Measurements from ENCODE around the gene RSBN1.

GRCh38 chr1:113744114-113744513, 68.2 kb downstream of the RSBN1 start:
- TF ChIP-seq, protein P1, sequence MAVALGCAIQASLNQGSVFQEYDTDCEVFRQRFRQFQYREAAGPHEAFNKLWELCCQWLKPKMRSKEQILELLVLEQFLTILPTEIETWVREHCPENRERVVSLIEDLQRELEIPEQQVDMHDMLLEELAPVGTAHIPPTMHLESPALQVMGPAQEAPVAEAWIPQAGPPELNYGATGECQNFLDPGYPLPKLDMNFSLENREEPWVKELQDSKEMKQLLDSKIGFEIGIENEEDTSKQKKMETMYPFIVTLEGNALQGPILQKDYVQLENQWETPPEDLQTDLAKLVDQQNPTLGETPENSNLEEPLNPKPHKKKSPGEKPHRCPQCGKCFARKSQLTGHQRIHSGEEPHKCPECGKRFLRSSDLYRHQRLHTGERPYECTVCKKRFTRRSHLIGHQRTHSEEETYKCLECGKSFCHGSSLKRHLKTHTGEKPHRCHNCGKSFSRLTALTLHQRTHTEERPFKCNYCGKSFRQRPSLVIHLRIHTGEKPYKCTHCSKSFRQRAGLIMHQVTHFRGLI (CRISPR knock-in tag; IDR thresholded peaks at IDR 0.05): no peak
- TF ChIP-seq ZNF232 (CRISPR knock-in tag; IDR thresholded peaks at IDR 0.05) (no peak), TBP (optimal IDR thresholded peaks at IDR 0.05; ENCODE audit: low read depth, low read length) (no peak), EZH2 (IDR thresholded peaks at IDR 0.05; ENCODE audit: borderline replicate concordance, low read depth, low read length) (no peak), SAP30 (IDR thresholded peaks at IDR 0.05; ENCODE audit: borderline replicate concordance, insufficient read depth, low read depth, low read length, poor library complexity, severe bottlenecking) (no peak), HDAC2 (IDR thresholded peaks at IDR 0.05) (no peak), ATF7 (IDR thresholded peaks at IDR 0.05) (no peak), E2F8 (IDR thresholded peaks at IDR 0.05; ENCODE audit: low read depth, partially characterized antibody) (no peak), DNMT1 (IDR thresholded peaks at IDR 0.05) (no peak), ARNT (IDR thresholded peaks at IDR 0.05) (no peak)
- TF ChIP-seq, protein P2, sequence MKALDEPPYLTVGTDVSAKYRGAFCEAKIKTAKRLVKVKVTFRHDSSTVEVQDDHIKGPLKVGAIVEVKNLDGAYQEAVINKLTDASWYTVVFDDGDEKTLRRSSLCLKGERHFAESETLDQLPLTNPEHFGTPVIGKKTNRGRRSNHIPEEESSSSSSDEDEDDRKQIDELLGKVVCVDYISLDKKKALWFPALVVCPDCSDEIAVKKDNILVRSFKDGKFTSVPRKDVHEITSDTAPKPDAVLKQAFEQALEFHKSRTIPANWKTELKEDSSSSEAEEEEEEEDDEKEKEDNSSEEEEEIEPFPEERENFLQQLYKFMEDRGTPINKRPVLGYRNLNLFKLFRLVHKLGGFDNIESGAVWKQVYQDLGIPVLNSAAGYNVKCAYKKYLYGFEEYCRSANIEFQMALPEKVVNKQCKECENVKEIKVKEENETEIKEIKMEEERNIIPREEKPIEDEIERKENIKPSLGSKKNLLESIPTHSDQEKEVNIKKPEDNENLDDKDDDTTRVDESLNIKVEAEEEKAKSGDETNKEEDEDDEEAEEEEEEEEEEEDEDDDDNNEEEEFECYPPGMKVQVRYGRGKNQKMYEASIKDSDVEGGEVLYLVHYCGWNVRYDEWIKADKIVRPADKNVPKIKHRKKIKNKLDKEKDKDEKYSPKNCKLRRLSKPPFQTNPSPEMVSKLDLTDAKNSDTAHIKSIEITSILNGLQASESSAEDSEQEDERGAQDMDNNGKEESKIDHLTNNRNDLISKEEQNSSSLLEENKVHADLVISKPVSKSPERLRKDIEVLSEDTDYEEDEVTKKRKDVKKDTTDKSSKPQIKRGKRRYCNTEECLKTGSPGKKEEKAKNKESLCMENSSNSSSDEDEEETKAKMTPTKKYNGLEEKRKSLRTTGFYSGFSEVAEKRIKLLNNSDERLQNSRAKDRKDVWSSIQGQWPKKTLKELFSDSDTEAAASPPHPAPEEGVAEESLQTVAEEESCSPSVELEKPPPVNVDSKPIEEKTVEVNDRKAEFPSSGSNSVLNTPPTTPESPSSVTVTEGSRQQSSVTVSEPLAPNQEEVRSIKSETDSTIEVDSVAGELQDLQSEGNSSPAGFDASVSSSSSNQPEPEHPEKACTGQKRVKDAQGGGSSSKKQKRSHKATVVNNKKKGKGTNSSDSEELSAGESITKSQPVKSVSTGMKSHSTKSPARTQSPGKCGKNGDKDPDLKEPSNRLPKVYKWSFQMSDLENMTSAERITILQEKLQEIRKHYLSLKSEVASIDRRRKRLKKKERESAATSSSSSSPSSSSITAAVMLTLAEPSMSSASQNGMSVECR (CRISPR knock-in tag; IDR thresholded peaks at IDR 0.05): no peak
- TF ChIP-seq, protein P3, sequence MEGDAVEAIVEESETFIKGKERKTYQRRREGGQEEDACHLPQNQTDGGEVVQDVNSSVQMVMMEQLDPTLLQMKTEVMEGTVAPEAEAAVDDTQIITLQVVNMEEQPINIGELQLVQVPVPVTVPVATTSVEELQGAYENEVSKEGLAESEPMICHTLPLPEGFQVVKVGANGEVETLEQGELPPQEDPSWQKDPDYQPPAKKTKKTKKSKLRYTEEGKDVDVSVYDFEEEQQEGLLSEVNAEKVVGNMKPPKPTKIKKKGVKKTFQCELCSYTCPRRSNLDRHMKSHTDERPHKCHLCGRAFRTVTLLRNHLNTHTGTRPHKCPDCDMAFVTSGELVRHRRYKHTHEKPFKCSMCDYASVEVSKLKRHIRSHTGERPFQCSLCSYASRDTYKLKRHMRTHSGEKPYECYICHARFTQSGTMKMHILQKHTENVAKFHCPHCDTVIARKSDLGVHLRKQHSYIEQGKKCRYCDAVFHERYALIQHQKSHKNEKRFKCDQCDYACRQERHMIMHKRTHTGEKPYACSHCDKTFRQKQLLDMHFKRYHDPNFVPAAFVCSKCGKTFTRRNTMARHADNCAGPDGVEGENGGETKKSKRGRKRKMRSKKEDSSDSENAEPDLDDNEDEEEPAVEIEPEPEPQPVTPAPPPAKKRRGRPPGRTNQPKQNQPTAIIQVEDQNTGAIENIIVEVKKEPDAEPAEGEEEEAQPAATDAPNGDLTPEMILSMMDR (IDR thresholded peaks at IDR 0.05 in 2 of 3, conservative IDR thresholded peaks at IDR 0.05 in 1 of 3; ENCODE audit: insufficient read depth in 2 of 3, low read depth in 1 of 3, low read length in 3 of 3): no peak
- TF ChIP-seq, protein P4, sequence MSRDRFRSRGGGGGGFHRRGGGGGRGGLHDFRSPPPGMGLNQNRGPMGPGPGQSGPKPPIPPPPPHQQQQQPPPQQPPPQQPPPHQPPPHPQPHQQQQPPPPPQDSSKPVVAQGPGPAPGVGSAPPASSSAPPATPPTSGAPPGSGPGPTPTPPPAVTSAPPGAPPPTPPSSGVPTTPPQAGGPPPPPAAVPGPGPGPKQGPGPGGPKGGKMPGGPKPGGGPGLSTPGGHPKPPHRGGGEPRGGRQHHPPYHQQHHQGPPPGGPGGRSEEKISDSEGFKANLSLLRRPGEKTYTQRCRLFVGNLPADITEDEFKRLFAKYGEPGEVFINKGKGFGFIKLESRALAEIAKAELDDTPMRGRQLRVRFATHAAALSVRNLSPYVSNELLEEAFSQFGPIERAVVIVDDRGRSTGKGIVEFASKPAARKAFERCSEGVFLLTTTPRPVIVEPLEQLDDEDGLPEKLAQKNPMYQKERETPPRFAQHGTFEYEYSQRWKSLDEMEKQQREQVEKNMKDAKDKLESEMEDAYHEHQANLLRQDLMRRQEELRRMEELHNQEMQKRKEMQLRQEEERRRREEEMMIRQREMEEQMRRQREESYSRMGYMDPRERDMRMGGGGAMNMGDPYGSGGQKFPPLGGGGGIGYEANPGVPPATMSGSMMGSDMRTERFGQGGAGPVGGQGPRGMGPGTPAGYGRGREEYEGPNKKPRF (IDR thresholded peaks at IDR 0.05; ENCODE audit: low read depth, low read length): no peak
